ENCODE measurements around the gene PTPN1. TPM values are rescaled to one million over a fixed set of nuclear protein-coding genes. Genes with fewer than 3 reads are reported as not detected.

PTPN1 gene
- total RNA-seq: 10 to 100 TPM; 42.0 to 44.3 TPM
- polyA plus RNA-seq (ENCODE audit: insufficient read depth, low read depth, low replicate concordance): 44.0 TPM
- long read RNA-seq, donor 1, full-length matches to known transcripts: 7 of 33 reads
- long read RNA-seq, donor 1, partial matches to known transcripts: 26 of 33 reads
- long read RNA-seq, donor 1, other reads (novel, unspliced or antisense): 0 of 33 reads
- long read RNA-seq, donor 2, full-length matches to known transcripts: 1 of 9 reads
- long read RNA-seq, donor 2, partial matches to known transcripts: 8 of 9 reads
- long read RNA-seq, donor 2, other reads (novel, unspliced or antisense): 0 of 9 reads

DNA sequence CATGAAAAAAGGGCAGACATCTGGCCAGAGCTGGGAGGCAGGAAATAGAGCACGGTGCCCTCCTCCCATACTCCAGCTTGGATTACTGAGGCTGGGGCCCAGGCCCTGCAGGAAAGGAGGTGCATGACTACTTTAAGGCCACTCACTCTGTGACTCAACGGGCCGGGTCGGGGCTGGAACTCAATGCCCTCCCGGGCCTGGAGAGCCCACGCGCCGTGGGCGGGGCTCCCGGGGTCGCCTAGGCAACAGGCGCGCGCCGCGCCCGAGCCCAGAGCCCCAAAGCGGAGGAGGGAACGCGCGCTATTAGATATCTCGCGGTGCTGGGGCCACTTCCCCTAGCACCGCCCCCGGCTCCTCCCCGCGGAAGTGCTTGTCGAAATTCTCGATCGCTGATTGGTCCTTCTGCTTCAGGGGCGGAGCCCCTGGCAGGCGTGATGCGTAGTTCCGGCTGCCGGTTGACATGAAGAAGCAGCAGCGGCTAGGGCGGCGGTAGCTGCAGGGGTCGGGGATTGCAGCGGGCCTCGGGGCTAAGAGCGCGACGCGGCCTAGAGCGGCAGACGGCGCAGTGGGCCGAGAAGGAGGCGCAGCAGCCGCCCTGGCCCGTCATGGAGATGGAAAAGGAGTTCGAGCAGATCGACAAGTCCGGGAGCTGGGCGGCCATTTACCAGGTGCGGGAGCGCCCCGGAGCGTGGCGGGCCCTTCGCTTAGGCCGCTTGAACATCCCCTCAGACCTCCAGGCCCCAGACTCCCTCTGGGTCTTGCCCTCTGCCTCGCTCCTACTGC is at the start of gene PTPN1:
TSS of gene PTPN1 (plus strand) at position 461 of the 783 bp plus-strand sequence. CDS start at position 606, 145 bp downstream.
- no peaks in the 10 kb centered on the region for H3K9me3 ChIP-seq
- H3K27me3 ChIP-seq: no peaks in the 10 kb centered on the region
- H3K4me1 ChIP-seq: peaks cover 28% of the 10 kb centered on the region
- TF ChIP-seq, protein P1, sequence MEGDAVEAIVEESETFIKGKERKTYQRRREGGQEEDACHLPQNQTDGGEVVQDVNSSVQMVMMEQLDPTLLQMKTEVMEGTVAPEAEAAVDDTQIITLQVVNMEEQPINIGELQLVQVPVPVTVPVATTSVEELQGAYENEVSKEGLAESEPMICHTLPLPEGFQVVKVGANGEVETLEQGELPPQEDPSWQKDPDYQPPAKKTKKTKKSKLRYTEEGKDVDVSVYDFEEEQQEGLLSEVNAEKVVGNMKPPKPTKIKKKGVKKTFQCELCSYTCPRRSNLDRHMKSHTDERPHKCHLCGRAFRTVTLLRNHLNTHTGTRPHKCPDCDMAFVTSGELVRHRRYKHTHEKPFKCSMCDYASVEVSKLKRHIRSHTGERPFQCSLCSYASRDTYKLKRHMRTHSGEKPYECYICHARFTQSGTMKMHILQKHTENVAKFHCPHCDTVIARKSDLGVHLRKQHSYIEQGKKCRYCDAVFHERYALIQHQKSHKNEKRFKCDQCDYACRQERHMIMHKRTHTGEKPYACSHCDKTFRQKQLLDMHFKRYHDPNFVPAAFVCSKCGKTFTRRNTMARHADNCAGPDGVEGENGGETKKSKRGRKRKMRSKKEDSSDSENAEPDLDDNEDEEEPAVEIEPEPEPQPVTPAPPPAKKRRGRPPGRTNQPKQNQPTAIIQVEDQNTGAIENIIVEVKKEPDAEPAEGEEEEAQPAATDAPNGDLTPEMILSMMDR (IDR thresholded peaks at IDR 0.05): no peak
- TF ChIP-seq POLR2A (IDR thresholded peaks at IDR 0.05): peak; percentile 97
- intact Hi-C loops (cut with DNase I; ENCODE audit: low total_unique reads): no loop called here
- H3K27ac ChIP-seq: peak within 1 kb of the TSS; percentile 87 to 89
- DNase-seq: peak; percentile 99
- no peaks in the 10 kb centered on the region for H3K36me3 ChIP-seq (ENCODE audit: low read depth, missing control alignments)
- H3K4me3 ChIP-seq: peak within 1 kb of the TSS; percentile 98
- 0% methylated on average over 6 to 45 of the region's 64 CpGs for WGBS, 2 donors

DNA sequence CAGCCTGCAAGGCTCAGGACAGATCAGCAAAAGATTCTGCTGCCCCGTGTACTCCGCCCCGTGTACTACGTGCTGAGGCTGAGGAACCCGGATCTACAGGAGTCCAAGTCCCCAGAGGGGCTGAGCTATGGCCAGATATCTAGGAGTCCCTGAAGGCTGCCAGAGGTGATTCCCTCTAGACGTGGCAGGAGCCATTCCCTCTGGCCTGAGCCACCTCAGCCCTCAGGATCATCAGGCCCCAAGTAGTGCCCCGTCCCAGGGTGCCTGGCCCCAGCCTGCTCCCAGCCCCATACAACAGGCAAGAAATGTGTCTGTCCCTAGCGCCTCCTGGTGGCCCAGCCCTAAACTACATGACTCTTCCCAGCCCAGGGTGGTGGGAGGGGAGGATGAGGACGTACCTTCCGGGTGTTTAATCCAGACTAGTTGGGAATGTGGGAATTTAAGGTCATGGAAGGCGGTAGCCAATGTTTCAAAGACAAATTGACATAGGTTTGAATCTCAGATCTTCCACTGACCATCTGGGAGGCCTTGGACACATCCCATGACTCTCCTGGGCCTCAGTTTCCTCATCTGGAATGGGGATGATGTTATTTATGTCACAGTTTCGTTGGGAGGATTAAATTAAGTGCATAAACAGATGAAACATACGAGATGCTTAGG is 49.4 kb upstream of the PTPN1 start:
- H3K9me3 ChIP-seq: no peaks in the 10 kb centered on the region
- TF ChIP-seq, protein P1 (IDR thresholded peaks at IDR 0.05): peak; percentile 86 to 96 (median 95)
- TF ChIP-seq POLR2A (IDR thresholded peaks at IDR 0.05): no peak
- H3K4me1 ChIP-seq: peaks cover 24% of the 10 kb centered on the region
- DNase-seq: peak; percentile 92
- H3K36me3 ChIP-seq (ENCODE audit: low read depth, missing control alignments): no peaks in the 10 kb centered on the region
- intact Hi-C loops (cut with DNase I; ENCODE audit: low total_unique reads): loop anchor here (5.0 kb wide), 1 partner anchor 273 kb away; no protein-coding TSS in a partner anchor
- WGBS, 2 donors: 34 to 50% methylated on average over 8 to 13 of the region's 13 CpGs
- H3K27ac ChIP-seq: peak overlapping the region; percentile 55 to 59
- no peak overlapping the region for H3K4me3 ChIP-seq
- no peaks in the 10 kb centered on the region for H3K27me3 ChIP-seq

DNA sequence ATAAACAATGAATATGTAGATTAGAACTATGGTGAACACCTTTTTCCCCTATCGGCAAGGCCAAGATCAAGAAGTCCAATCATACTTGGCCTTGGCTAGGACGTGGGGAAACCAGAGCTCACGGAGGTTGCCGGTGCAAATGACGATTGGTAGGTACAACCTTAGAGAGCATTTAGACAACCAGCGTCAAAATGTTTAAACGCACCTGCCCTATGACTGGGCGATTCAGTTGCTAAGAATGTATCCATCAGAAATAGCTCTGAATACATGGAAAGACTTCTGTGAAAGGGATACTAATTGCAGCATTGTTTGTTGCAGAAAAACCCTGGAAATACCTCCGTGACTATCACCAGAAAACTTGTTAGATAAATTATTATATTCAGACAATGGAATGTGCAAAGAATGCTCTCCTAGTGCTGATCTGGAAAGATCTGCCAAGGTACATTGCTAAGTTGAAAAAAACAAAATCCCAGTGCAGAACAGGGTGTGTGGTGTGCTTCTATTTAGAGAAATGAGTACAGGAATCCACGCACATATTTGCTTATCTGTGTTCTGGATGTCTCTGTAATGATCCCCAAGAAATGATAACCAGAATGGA is 48.0 kb upstream of the PTPN1 start:
- H3K27me3 ChIP-seq: no peaks in the 10 kb centered on the region
- H3K27ac ChIP-seq: peak overlapping the region; percentile 13 to 34
- no peak for DNase-seq
- peaks cover 24% of the 10 kb centered on the region for H3K4me1 ChIP-seq
- no peak overlapping the region for H3K4me3 ChIP-seq
- no peaks in the 10 kb centered on the region for H3K36me3 ChIP-seq (ENCODE audit: low read depth, missing control alignments)
- TF ChIP-seq POLR2A (IDR thresholded peaks at IDR 0.05): no peak
- TF ChIP-seq, protein P1 (IDR thresholded peaks at IDR 0.05): no peak
- intact Hi-C loops (cut with DNase I; ENCODE audit: low total_unique reads): loop anchor here (5.0 kb wide), 1 partner anchor 275 kb away; no protein-coding TSS in a partner anchor
- H3K9me3 ChIP-seq: no peaks in the 10 kb centered on the region
- 51 to 62% methylated on average over 10 of the region's 10 CpGs for WGBS, 2 donors

DNA sequence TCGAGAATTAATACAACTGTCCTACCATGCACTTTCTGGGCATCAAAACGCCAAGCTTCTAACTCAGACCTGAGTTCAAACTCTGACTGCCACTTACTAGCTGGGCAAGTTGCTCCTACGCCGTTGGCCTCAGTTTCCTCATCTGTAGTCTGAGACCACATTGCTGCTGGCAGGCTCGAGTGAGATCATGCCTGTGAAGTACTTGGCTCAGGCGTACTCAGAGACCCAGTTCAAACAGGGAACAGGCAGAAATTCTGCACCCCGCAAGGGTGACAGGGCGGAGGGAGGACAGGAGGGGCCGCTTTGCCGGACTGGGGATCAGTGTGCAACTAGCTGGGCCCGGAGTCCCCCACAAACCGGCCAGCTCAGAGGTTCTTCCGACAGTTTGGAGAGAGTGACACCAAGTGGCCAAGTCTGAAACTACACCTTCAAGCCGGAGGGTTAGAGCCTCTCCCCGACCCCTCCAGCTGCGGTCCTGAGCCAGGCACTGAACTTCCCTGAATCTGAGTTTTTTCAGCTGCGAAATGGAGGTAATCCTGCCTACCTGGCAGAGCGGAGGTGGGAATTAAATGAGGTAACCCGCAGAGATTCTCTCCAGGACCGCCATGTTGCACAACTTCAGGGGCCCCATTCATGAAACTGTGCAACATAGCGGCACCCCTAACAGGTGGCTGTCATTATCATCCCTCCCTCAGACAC is 46.0 kb upstream of the PTPN1 start:
- no peaks in the 10 kb centered on the region for H3K36me3 ChIP-seq (ENCODE audit: low read depth, missing control alignments)
- H3K4me3 ChIP-seq: peak overlapping the region in 1 of 2 donors; percentile 13
- no peaks in the 10 kb centered on the region for H3K9me3 ChIP-seq
- H3K27ac ChIP-seq: peak overlapping the region in 1 of 2 donors; percentile 11
- no peaks in the 10 kb centered on the region for H3K27me3 ChIP-seq
- intact Hi-C loops (cut with DNase I; ENCODE audit: low total_unique reads): loop anchor here (5.0 kb wide), 1 partner anchor 277 kb away; no protein-coding TSS in a partner anchor
- TF ChIP-seq POLR2A (IDR thresholded peaks at IDR 0.05): no peak
- TF ChIP-seq, protein P1 (IDR thresholded peaks at IDR 0.05): peak; percentile 64 to 86 (median 82)
- WGBS, 2 donors: 19 to 29% methylated on average over 14 to 21 of the region's 21 CpGs
- peaks cover 24% of the 10 kb centered on the region for H3K4me1 ChIP-seq
- peak; percentile 70 for DNase-seq
